UCSD-AML1 (cell line): ENCODE data around the gene TEX47.

Experiments
- DNase-seq: peaks from one replicate; lab custom pipeline; 2025; ENCODE audit not compliant: unreplicated experiment; lab: John Stamatoyannopoulos, UW

TEX47 gene

DNA sequence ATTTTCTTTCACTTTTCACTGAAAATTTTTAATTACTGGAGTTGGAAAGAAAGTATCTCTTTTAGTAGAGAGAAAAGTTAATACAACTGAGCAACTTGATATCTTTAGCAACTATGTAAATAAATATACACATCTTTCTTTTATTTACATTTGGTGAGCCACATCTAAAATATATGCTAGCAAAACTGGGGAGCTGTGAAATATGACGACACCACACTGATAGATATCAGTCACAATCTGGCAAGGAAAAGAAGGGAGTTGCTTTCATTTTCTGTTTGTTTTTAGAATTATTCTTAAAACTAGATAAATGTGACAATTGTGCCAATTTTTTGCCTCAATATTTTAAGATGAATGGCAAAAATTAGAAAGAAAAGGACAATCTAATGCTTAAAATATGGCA lies 38.7 kb downstream of the TEX47 start:
- no peak for DNase-seq

DNA sequence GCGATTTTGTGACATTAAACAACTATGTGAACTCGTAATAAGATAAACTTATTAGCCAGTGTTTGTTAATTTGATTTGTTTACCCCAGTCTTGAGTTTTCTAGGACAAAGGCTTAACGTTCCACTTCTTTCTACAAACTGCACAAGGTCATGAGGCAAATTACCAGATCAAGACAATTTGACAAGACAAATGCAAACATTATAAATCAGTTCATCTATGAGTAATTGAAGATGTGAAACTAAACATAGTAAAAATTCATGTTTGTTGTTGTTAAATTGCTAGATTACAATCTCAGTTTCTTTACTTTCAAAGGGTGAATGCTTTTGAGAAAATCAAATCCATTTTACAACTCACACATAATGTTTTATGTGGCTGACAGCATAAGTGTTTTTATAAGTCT lies 49.4 kb downstream of the TEX47 start:
- DNase-seq = no peak
